ENCODE results near the gene PLLP. TPM values are rescaled to one million over a fixed set of nuclear protein-coding genes. Genes with fewer than 3 reads are reported as not detected.

PLLP gene
- total RNA-seq, 1 donor from 2014 or later: 4.9 TPM

DNA sequence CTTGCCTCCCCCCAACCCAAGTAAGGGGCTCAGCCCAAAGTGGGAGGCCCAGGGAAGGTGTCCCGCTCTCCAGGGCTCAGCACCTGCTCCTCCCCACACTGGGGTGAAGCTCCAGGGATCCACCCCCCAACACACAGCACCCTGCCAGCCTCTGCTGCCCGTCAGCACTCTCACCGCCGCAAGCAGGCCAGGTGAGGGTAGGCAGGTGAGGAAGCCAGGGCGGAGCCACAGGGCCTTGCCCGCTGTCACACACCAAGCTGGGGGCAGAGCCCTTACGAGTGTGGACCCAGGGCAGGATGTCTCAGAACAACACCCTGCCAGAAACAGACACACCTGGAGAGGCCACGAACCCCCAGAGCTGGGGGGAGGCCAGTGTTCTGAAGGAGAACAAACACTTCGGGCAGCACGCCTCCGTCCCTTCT is 19.5 kb downstream of the PLLP start:
- no peak for TF ChIP-seq CTCF (conservative IDR thresholded peaks at IDR 0.05)
- Mint-ChIP-seq H3K4me3 (no peak overlapping the region), H3K9me3 (no peaks in the 10 kb centered on the region), H3K27ac (peak overlapping the region; percentile 11), H3K4me1 (ENCODE audit: unreplicated experiment) (peaks cover 15% of the 10 kb centered on the region), H3K27me3 (no peaks in the 10 kb centered on the region), H3K36me3 (no peaks in the 10 kb centered on the region)
- DNase-seq (ENCODE audit: extremely low spot score, unreplicated experiment): no peak

- no peaks in the 10 kb centered on the region for H3K36me3 Mint-ChIP-seq
- DNase-seq (ENCODE audit: extremely low spot score, unreplicated experiment): no peak
- no peak for TF ChIP-seq CTCF (conservative IDR thresholded peaks at IDR 0.05)
- H3K27ac Mint-ChIP-seq: no peak overlapping the region
- peaks cover 15% of the 10 kb centered on the region for H3K4me1 Mint-ChIP-seq (ENCODE audit: unreplicated experiment)
- H3K4me3 Mint-ChIP-seq: no peak overlapping the region
- H3K27me3 Mint-ChIP-seq: no peaks in the 10 kb centered on the region
- H3K9me3 Mint-ChIP-seq: no peaks in the 10 kb centered on the region
Measured at GRCh38 chr16:57264381-57264780, 20.1 kb downstream of the PLLP start.

DNA sequence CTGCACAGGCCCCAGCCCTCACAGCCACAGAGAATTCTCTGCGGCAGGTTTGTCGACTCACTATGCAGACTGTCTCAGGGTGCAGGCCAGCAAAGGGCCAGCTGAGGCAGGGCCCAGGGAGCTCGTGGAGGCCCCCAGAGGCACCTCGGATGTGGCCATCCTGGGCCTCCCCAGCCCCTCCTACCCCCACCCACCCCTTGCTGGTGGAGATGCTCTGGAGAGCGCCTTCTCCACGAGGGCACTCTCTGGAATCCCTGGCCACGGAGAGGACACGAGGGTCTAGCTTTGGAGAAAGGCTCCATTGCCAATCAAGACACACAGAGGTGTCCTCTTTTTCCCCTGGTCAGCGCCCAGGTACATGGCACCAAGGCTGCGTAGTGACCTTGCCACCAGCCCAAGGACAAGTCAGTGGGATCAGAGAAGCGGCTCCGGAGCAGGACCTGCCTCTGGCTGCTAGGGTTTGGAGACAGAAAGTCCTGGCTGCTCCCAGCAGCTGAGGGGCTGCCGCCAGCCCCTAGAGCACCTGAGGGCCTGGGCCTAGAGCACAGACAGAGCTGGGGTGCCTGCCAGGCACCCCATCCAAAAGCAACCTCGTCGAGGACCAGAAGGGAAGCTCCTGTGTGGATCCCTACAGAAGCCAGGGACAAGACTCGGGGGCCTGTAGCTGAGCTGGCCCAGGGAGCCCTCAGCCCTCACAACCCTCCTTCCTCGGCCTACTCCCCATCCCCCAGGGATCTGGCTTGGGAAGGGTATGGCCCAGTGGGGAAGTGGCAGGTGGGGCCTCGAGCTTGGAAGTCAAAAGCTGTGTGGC is 20.7 kb downstream of the PLLP start:
- Mint-ChIP-seq H3K27ac (no peak overlapping the region), H3K4me1 (ENCODE audit: unreplicated experiment) (peaks cover 15% of the 10 kb centered on the region), H3K36me3 (no peaks in the 10 kb centered on the region), H3K27me3 (no peaks in the 10 kb centered on the region), H3K9me3 (no peaks in the 10 kb centered on the region), H3K4me3 (no peak overlapping the region)
- no peak for DNase-seq (ENCODE audit: extremely low spot score, unreplicated experiment)
- TF ChIP-seq CTCF (conservative IDR thresholded peaks at IDR 0.05): no peak

GRCh38 chr16:57262841-57263540 is 21.5 kb downstream of the PLLP start:
- Mint-ChIP-seq H3K4me1 (ENCODE audit: unreplicated experiment) (peaks cover 15% of the 10 kb centered on the region), H3K27me3 (no peaks in the 10 kb centered on the region), H3K4me3 (no peak overlapping the region), H3K27ac (peak overlapping the region; percentile 58), H3K9me3 (no peaks in the 10 kb centered on the region), H3K36me3 (no peaks in the 10 kb centered on the region)
- DNase-seq (ENCODE audit: extremely low spot score, unreplicated experiment): no peak
- TF ChIP-seq CTCF (conservative IDR thresholded peaks at IDR 0.05): no peak

DNA sequence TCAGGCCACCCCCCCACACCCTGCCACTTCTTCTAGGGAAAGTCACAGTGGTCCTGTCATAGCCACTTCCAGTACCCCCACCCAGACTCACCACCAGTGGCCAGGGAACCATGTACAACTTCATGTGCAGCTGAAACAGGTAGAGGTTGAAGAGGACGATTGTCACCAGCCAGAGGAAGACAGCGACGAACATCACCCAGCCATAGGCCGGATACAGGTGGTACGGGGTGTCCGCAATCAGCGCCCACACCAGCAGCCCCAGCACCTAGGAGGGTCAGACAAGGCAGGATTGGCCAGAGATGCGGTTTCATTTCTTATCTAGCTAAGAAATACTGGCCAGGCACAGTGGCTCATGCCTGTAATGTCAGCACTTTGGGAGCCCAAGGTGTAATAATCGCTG is 22.7 kb downstream of the PLLP start:
- H3K9me3 Mint-ChIP-seq: no peaks in the 10 kb centered on the region
- H3K36me3 Mint-ChIP-seq: no peaks in the 10 kb centered on the region
- no peaks in the 10 kb centered on the region for H3K27me3 Mint-ChIP-seq
- TF ChIP-seq CTCF (conservative IDR thresholded peaks at IDR 0.05): no peak
- peaks cover 13% of the 10 kb centered on the region for H3K4me1 Mint-ChIP-seq (ENCODE audit: unreplicated experiment)
- H3K4me3 Mint-ChIP-seq: no peak overlapping the region
- no peak overlapping the region for H3K27ac Mint-ChIP-seq
- no peak for DNase-seq (ENCODE audit: extremely low spot score, unreplicated experiment)

All from type B pancreatic cell (in vitro differentiated cells).